C4-2B (cell line): ENCODE data around the gene SDK2.

Experiments
- H3K27ac ChIP-seq: fragments of 450-650 bp; 2 replicates; pipeline ENCODE4 v1.5.1; 2017
- CTCF ChIP-seq: fragments of 450-650 bp; conservative IDR thresholded peaks from 2 replicates; pipeline ENCODE4 v1.5.1; 2017; ENCODE audit warnings: mild to moderate bottlenecking
- ZFX ChIP-seq: fragments of 450-650 bp; IDR thresholded peaks from 2 replicates; pipeline ENCODE4 v1.6.1; 2017

SDK2 gene

DNA sequence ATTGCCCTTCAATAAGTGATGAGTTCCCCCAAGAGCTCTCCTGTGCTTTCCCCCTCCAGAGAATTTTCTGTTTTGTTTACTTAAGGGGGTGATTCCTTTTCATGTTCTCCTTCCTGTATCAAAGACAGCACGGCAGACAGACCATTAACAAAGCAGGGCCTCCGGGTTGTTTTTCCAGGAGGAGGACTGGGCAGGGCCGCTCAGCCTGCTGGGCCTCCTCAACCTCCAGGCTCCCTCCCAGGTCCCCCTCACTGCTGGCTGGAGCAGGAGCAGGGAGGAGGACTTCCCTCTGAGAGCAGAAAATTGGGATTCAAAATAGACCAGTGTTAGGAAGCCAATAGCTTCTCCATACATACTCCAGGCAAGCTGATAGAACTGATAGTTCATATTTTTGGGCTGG, 20.4 kb downstream of the SDK2 start:
- no peak for TF ChIP-seq ZFX
- H3K27ac ChIP-seq: no peak overlapping the region

- TF ChIP-seq ZFX (no peak), CTCF (no peak)
- H3K27ac ChIP-seq: no peak overlapping the region
Observed at GRCh38 chr17:73623247-73623646, 21.0 kb downstream of the SDK2 start.

GRCh38 chr17:73622381-73622780, 21.9 kb downstream of the SDK2 start:
- no peak for TF ChIP-seq CTCF
- no peak for TF ChIP-seq ZFX
- no peak overlapping the region for H3K27ac ChIP-seq

- no peak for TF ChIP-seq CTCF
- TF ChIP-seq ZFX: no peak
- no peak overlapping the region for H3K27ac ChIP-seq
Observed at GRCh38 chr17:73621685-73622084, 22.6 kb downstream of the SDK2 start.

GRCh38 chr17:73620414-73620813, 23.8 kb downstream of the SDK2 start:
- no peak overlapping the region for H3K27ac ChIP-seq
- TF ChIP-seq ZFX: no peak
- TF ChIP-seq CTCF: no peak

- TF ChIP-seq ZFX: no peak
- no peak for TF ChIP-seq CTCF
- H3K27ac ChIP-seq: no peak overlapping the region
Observed at GRCh38 chr17:73617501-73617900, 26.7 kb downstream of the SDK2 start.

GRCh38 chr17:73616873-73617404, 27.3 kb downstream of the SDK2 start:
- TF ChIP-seq ZFX (no peak), CTCF (no peak)
- H3K27ac ChIP-seq: no peak overlapping the region

DNA sequence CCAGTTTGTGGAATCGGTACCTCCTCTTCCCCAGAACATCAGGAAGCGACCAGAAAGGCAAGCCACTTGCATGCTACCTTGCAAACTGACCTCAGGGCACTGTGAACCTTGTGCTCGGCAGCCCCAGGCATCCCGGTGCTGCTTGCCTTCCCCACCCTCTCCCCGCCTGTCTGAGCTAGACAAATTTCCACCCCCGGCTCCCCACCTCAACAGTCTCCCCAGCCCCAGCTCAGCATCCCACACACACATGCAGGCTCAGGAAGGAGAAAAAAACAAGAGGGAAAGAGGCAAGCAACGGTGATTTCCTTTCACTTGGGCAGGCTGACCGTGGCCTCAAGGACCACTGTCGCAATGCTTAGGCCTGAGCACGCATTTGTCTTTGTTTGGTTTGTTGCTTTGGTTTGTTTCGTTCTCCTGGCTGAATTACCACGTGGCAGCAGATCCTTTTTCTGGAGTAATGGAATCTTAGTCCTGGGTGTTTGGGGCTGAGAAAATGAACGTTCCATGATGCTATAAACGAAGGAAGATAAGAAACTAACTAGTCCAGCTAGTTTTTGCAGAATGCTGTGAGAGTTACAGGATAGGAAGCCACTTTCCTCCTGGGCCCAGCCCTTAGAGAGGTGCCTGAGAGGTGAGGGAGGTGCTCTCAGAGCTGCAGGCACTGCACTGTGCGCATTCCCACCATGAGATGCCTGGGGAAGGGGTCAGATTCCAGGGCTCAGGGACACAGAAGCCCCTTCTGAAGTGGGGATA, 27.9 kb downstream of the SDK2 start:
- TF ChIP-seq ZFX: no peak
- no peak for TF ChIP-seq CTCF
- H3K27ac ChIP-seq: no peak overlapping the region
